ENCODE measurements around the gene RHOU. TPM values are rescaled to one million over a fixed set of nuclear protein-coding genes. Genes with fewer than 3 reads are reported as not detected.

The RHOU gene
- total RNA-seq, 4 donors from 2014 or later, result 18.5 to 38.4 (median 23.5) TPM

DNA sequence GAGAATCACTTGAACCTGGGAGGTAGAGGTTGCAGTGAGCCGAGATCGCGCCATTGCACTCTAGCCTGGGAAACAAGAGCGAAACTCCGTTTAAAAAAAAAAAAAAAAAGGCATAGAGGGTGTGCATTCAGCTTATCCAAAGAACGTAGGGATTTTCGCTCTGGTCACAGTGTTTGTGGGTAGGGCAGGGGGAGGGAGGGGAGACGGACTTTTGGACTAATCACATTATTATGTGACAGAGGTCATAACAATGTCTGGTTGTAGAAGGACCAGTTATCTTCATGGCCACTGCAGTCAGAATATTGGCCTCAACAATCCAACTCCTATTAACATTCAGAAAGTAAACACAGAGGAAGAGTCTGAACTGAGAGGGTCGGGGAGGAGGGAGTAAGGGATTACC, 25.7 kb downstream of the RHOU start:
- Histone ChIP-seq H3K27ac (no peak overlapping the region), H3K36me3 (no peaks in the 10 kb centered on the region), H3K4me3 (replicated peaks in 1 of 3) (no peak overlapping the region), H3K9me3 (no peaks in the 10 kb centered on the region), H3K4me1 (peaks cover 0 to 6% of the 10 kb centered on the region in 2 donors), H3K27me3 (no peaks in the 10 kb centered on the region)
- no peak for DNase-seq
- WGBS, 2 donors, result 90 to 94% methylated on average over 9 of the region's 9 CpGs
- intact Hi-C loops (cut with DNase I), result no loop called here
- TF ChIP-seq, protein P1, sequence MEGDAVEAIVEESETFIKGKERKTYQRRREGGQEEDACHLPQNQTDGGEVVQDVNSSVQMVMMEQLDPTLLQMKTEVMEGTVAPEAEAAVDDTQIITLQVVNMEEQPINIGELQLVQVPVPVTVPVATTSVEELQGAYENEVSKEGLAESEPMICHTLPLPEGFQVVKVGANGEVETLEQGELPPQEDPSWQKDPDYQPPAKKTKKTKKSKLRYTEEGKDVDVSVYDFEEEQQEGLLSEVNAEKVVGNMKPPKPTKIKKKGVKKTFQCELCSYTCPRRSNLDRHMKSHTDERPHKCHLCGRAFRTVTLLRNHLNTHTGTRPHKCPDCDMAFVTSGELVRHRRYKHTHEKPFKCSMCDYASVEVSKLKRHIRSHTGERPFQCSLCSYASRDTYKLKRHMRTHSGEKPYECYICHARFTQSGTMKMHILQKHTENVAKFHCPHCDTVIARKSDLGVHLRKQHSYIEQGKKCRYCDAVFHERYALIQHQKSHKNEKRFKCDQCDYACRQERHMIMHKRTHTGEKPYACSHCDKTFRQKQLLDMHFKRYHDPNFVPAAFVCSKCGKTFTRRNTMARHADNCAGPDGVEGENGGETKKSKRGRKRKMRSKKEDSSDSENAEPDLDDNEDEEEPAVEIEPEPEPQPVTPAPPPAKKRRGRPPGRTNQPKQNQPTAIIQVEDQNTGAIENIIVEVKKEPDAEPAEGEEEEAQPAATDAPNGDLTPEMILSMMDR (IDR thresholded peaks at IDR 0.05), result no peak
- TF ChIP-seq POLR2A (IDR thresholded peaks at IDR 0.05), result no peak

GRCh38 chr1:228763561-228763960, 28.3 kb downstream of the RHOU start:
- Histone ChIP-seq H3K4me1 (peaks cover 0 to 7% of the 10 kb centered on the region in 2 donors), H3K27me3 (no peaks in the 10 kb centered on the region), H3K9me3 (no peaks in the 10 kb centered on the region), H3K4me3 (replicated peaks in 1 of 3) (no peak overlapping the region), H3K27ac (no peak overlapping the region), H3K36me3 (no peaks in the 10 kb centered on the region)
- DNase-seq, result no peak
- TF ChIP-seq, protein P1 (IDR thresholded peaks at IDR 0.05), result no peak
- TF ChIP-seq POLR2A (IDR thresholded peaks at IDR 0.05), result no peak
- WGBS, 2 donors, result 86 to 97% methylated on average over 3 of the region's 3 CpGs
- intact Hi-C loops (cut with DNase I), result no loop called here

DNA sequence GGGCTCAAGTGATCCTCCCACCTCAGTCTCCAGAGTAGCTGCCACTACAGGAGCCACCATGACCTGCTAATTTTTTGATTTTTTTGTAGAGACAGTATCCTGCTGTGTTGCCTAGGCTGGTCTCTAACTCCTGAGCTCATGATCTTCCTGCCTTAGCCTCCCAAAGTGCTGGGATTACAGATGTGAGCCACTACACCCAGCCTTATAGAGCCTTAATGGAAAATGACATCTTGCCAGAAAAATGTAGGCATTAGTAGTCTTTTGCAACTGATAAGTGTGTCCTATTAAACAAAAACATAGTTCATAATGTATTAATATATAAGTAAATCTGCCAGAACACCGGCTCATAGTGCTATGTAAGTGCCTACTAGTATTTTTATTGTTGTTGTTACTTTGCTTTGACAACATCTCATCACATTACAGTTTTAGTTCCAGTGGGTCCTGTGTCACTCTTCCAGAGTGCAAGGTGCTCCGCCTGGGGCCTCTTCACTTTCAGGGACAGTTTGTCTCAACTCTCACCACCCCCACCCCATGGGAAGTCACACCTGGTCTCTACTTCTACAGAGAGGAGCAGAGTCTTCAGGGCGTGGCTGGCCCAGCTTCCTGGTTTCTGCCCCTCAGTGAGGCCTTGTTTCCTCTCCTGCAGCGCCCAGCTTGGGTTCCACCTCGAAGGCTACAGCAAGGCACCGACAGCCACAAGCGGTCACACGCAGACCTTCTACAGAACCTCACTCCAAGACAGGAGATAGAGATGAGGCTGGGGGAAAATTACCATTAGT, 30.1 kb downstream of the RHOU start:
- Histone ChIP-seq H3K27ac (no peak overlapping the region), H3K9me3 (no peaks in the 10 kb centered on the region), H3K4me1 (peaks cover 0 to 7% of the 10 kb centered on the region in 2 donors), H3K36me3 (no peaks in the 10 kb centered on the region), H3K27me3 (no peaks in the 10 kb centered on the region), H3K4me3 (replicated peaks in 1 of 3) (no peak overlapping the region)
- intact Hi-C loops (cut with DNase I), result no loop called here
- WGBS, 2 donors, result 91 to 94% methylated on average over 8 of the region's 8 CpGs
- no peak for TF ChIP-seq POLR2A (IDR thresholded peaks at IDR 0.05)
- TF ChIP-seq, protein P1 (IDR thresholded peaks at IDR 0.05), result no peak
- no peak for DNase-seq

- WGBS, 2 donors, result 88 to 100% methylated on average over 3 of the region's 3 CpGs
- DNase-seq, result no peak
- H3K27me3 ChIP-seq, result no peaks in the 10 kb centered on the region
- intact Hi-C loops (cut with DNase I), result no loop called here
- peaks cover 0 to 7% of the 10 kb centered on the region in 2 donors for H3K4me1 ChIP-seq
- no peak overlapping the region for H3K27ac ChIP-seq
- TF ChIP-seq, protein P1 (IDR thresholded peaks at IDR 0.05), result no peak
- TF ChIP-seq POLR2A (IDR thresholded peaks at IDR 0.05), result no peak
- no peaks in the 10 kb centered on the region for H3K36me3 ChIP-seq
- no peak overlapping the region for H3K4me3 ChIP-seq (replicated peaks in 1 of 3)
- H3K9me3 ChIP-seq, result no peaks in the 10 kb centered on the region
Observed at GRCh38 chr1:228766788-228767187, 31.5 kb downstream of the RHOU start.

DNA sequence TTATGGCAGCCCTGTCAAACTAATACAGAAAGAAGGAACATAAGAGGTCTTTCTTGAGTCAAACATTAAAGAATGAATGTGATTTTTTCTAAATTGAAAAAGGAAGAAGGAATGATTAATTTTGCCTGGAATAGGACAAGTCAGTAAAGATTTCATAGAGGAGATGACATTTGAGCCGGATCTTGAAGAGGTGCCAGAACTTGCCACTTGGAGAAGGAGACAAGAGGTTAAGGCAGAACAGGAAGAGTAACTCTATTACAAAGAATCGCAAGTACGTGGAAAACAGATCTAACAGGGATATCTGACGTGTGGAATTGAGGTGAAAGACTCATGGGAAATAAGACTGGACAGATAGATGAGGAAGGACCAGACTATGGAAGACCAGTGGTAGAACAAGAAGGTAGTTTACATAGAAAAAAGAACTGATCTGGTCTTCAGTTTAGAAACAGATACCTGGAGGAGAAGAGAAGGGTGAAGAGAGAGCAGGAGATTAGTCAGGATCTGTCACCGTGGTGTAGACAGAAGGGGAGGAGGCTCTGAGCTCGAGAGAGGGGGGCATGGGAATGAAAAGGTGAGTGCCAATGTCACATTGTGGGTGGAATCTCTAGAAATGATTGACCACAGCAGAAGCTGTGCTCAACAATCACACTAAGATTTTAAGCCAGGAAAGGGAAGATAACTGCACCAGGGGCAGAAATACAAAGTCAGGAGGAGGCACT, 32.5 kb downstream of the RHOU start:
- intact Hi-C loops (cut with DNase I), result no loop called here
- peak; percentile 70 to 74 for DNase-seq
- Histone ChIP-seq H3K4me1 (peaks cover 0 to 7% of the 10 kb centered on the region in 2 donors), H3K36me3 (no peaks in the 10 kb centered on the region), H3K4me3 (replicated peaks in 1 of 3) (no peak overlapping the region), H3K27me3 (no peaks in the 10 kb centered on the region), H3K27ac (no peak overlapping the region), H3K9me3 (no peaks in the 10 kb centered on the region)
- WGBS, 2 donors, result 25 to 32% methylated on average over 6 of the region's 6 CpGs
- TF ChIP-seq, protein P1 (IDR thresholded peaks at IDR 0.05), result no peak
- TF ChIP-seq POLR2A (IDR thresholded peaks at IDR 0.05), result no peak
